Neural progenitor cell (in vitro differentiated cells): ENCODE measurements around the gene EPHA4. TPM values are rescaled to one million over a fixed set of nuclear protein-coding genes. Genes with fewer than 3 reads are reported as not detected.
A peak's percentile ranks its signal among the peaks of the same experiment; 100 is the strongest.

ENCODE experiments used
- DNase-seq: peaks from one replicate; pipeline ENCODE4 v3.0.0-alpha.2; 2016; ENCODE audit warnings: low spot score
- H2AFZ ChIP-seq: fragments of 200-600 bp; sonication (generic); replicated peaks from 2 replicates; pipeline ENCODE4 v1.6.1; 2016; ENCODE audit warnings: antibody characterized with exemption
- H3F3A ChIP-seq: fragments of 200-600 bp; sonication (generic); 2 replicates; pipeline ENCODE4 v1.6.1; 2016; ENCODE audit warnings: antibody characterized with exemption, low read depth
- H3K27ac ChIP-seq: fragments of 200-600 bp; sonication (generic); 2 replicates; pipeline ENCODE4 v1.5.1; 2016; ENCODE audit warnings: mild to moderate bottlenecking
- H3K27me3 ChIP-seq: fragments of 200-600 bp; sonication (generic); 2 replicates; pipeline ENCODE4 v1.6.1; 2016; ENCODE audit warnings: mild to moderate bottlenecking, moderate library complexity
- H3K36me3 ChIP-seq: fragments of 200-600 bp; sonication (generic); 2 replicates; pipeline ENCODE4 v1.5.1; 2016
- H3K4me1 ChIP-seq: fragments of 200-600 bp; sonication (generic); 2 replicates; pipeline ENCODE4 v1.6.1; 2016; ENCODE audit warnings: mixed run types
- H3K4me2 ChIP-seq: fragments of 200-600 bp; sonication (generic); 2 replicates; pipeline ENCODE4 v1.6.1; 2016
- H3K4me3 ChIP-seq: fragments of 200-600 bp; sonication (generic); 2 replicates; pipeline ENCODE4 v1.5.1; 2016
- H3K79me2 ChIP-seq: fragments of 200-600 bp; sonication (generic); 2 replicates; pipeline ENCODE4 v1.6.1; 2016; ENCODE audit warnings: low read depth
- H3K9ac ChIP-seq: fragments of 200-600 bp; sonication (generic); 2 replicates; pipeline ENCODE4 v1.6.1; 2016
- H3K9me3 ChIP-seq: fragments of 200-600 bp; sonication (generic); 2 replicates; pipeline ENCODE4 v1.5.1; 2016; ENCODE audit warnings: low read depth
- H4K20me1 ChIP-seq: fragments of 200-600 bp; sonication (generic); 2 replicates; pipeline ENCODE4 v1.6.1; 2016; ENCODE audit warnings: low read depth
- H3K27ac Mint-ChIP-seq: 3 replicates; pipeline ENCODE4 v1.8.0; 2021; ENCODE audit warnings: mixed read lengths
- H3K27me3 Mint-ChIP-seq: 2 replicates; pipeline ENCODE4 v1.8.0; 2022; ENCODE audit warnings: low read depth, mild to moderate bottlenecking, inconsistent platforms, moderate library complexity, mixed read lengths; ENCODE audit not compliant: insufficient read depth
- H3K36me3 Mint-ChIP-seq: 3 replicates; pipeline ENCODE4 v1.8.0; 2021; ENCODE audit warnings: mixed read lengths
- H3K4me1 Mint-ChIP-seq: 3 replicates; pipeline ENCODE4 v1.8.0; 2021; ENCODE audit warnings: mixed read lengths
- H3K4me3 Mint-ChIP-seq: 3 replicates; pipeline ENCODE4 v1.8.0; 2021; ENCODE audit warnings: mild to moderate bottlenecking, moderate library complexity, mixed read lengths
- H3K9me3 Mint-ChIP-seq: 3 replicates; pipeline ENCODE4 v1.8.0; 2020; ENCODE audit warnings: mixed read lengths
- EZH2 ChIP-seq: fragments of 200-600 bp; sonication (generic); IDR thresholded peaks from 2 replicates; pipeline ENCODE4 v1.6.1; 2017; ENCODE audit warnings: antibody characterized with exemption, mild to moderate bottlenecking, moderate library complexity
- EZH2phosphoT487 ChIP-seq: fragments of 200-600 bp; sonication (generic); IDR thresholded peaks from 2 replicates; pipeline ENCODE4 v1.6.1; 2017; ENCODE audit warnings: antibody characterized with exemption
- total RNA-seq: library from RNA; depleted of rRNA; stranded (reverse); fragments of >200 nt; gene quantifications from 2 replicates; pipeline ENCODE4 v1.2.3, GENCODE V29; 2015; ENCODE audit warnings: low replicate concordance
- TF ChIP-seq, protein P1 (sequence below): fragments of 200-600 bp; sonication (generic); IDR thresholded peaks from 2 replicates; pipeline ENCODE4 v1.5.1; 2017; ENCODE audit warnings: antibody characterized with exemption, mild to moderate bottlenecking

EPHA4 gene
- total RNA-seq, 1 donor from 2014 or later: 323 TPM

DNA sequence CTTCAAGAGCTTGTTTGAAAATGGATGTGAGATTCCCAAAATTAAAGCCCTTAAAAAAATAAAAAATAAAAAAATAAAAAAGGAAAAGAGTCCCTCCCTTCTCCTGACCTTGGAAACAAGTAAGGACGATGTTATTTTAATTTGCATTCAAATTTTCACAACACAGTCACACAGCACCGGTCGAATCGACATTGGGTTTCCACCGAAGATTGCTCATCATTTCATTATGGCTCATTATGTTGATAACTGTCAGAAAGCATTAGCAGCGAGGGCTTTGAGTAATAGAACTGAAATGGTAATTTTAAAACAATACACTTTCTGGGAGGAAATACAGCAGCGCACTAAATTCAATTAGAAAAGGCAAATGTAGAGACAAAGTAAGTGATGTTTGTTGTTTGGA lies 78.7 kb downstream of the EPHA4 start:
- no peak overlapping the region for H3K4me3 Mint-ChIP-seq
- no peak overlapping the region for H3K27ac Mint-ChIP-seq
- peaks cover 38% of the 10 kb centered on the region for H3K36me3 Mint-ChIP-seq
- Histone ChIP-seq H3K4me3 (no peak overlapping the region), H3K9ac (no peak overlapping the region), H4K20me1 (peaks cover 100% of the 10 kb centered on the region), H3K27me3 (no peaks in the 10 kb centered on the region), H3K9me3 (no peaks in the 10 kb centered on the region), H3F3A (peaks cover 43% of the 10 kb centered on the region), H3K36me3 (peaks cover 17% of the 10 kb centered on the region), H2AFZ (no peak overlapping the region), H3K4me2 (no peak overlapping the region), H3K27ac (peak overlapping the region; percentile 15), H3K4me1 (peaks cover 81% of the 10 kb centered on the region), H3K79me2 (peaks cover 97% of the 10 kb centered on the region)
- DNase-seq: no peak
- TF ChIP-seq EZH2: no peak
- no peak for TF ChIP-seq EZH2phosphoT487
- TF ChIP-seq, protein P1, sequence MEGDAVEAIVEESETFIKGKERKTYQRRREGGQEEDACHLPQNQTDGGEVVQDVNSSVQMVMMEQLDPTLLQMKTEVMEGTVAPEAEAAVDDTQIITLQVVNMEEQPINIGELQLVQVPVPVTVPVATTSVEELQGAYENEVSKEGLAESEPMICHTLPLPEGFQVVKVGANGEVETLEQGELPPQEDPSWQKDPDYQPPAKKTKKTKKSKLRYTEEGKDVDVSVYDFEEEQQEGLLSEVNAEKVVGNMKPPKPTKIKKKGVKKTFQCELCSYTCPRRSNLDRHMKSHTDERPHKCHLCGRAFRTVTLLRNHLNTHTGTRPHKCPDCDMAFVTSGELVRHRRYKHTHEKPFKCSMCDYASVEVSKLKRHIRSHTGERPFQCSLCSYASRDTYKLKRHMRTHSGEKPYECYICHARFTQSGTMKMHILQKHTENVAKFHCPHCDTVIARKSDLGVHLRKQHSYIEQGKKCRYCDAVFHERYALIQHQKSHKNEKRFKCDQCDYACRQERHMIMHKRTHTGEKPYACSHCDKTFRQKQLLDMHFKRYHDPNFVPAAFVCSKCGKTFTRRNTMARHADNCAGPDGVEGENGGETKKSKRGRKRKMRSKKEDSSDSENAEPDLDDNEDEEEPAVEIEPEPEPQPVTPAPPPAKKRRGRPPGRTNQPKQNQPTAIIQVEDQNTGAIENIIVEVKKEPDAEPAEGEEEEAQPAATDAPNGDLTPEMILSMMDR: no peak
- no peaks in the 10 kb centered on the region for H3K9me3 Mint-ChIP-seq
- peaks cover 2% of the 10 kb centered on the region for H3K27me3 Mint-ChIP-seq
- H3K4me1 Mint-ChIP-seq: peaks cover 20% of the 10 kb centered on the region

DNA sequence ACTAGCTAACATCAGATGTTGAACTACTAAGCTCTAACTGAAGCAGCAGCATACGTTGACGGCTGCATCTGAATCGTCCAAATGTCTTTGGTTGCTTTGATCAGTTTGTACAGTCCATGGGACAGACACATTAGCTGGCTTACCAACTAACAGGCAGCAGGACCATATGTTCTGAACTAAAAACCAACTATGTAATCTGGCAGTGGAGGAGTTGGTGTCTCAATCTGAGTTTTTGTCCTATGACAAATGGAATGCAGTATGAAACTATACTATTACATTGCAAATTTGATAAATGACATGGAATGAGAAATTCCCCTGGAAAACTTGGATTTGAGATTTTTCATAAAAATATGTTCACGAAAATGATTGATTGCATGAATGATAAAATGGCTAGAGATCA lies 79.5 kb downstream of the EPHA4 start:
- H3K27me3 ChIP-seq: no peaks in the 10 kb centered on the region
- peak overlapping the region; percentile 15 for H3K27ac ChIP-seq
- no peak overlapping the region for H3K4me3 Mint-ChIP-seq
- DNase-seq: no peak
- peak overlapping the region; percentile 29 for H3K4me2 ChIP-seq
- H3K4me3 ChIP-seq: no peak overlapping the region
- H3K36me3 Mint-ChIP-seq: peaks cover 31% of the 10 kb centered on the region
- peaks cover 97% of the 10 kb centered on the region for H3K79me2 ChIP-seq
- no peak overlapping the region for H2AFZ ChIP-seq
- H3K27me3 Mint-ChIP-seq: peaks cover 2% of the 10 kb centered on the region
- no peaks in the 10 kb centered on the region for H3K9me3 Mint-ChIP-seq
- no peak overlapping the region for H3K9ac ChIP-seq
- H3K27ac Mint-ChIP-seq: no peak overlapping the region
- peaks cover 18% of the 10 kb centered on the region for H3K36me3 ChIP-seq
- peaks cover 81% of the 10 kb centered on the region for H3K4me1 ChIP-seq
- peaks cover 36% of the 10 kb centered on the region for H3F3A ChIP-seq
- H3K9me3 ChIP-seq: no peaks in the 10 kb centered on the region
- peaks cover 100% of the 10 kb centered on the region for H4K20me1 ChIP-seq
- peaks cover 20% of the 10 kb centered on the region for H3K4me1 Mint-ChIP-seq
- TF ChIP-seq, protein P1: no peak

DNA sequence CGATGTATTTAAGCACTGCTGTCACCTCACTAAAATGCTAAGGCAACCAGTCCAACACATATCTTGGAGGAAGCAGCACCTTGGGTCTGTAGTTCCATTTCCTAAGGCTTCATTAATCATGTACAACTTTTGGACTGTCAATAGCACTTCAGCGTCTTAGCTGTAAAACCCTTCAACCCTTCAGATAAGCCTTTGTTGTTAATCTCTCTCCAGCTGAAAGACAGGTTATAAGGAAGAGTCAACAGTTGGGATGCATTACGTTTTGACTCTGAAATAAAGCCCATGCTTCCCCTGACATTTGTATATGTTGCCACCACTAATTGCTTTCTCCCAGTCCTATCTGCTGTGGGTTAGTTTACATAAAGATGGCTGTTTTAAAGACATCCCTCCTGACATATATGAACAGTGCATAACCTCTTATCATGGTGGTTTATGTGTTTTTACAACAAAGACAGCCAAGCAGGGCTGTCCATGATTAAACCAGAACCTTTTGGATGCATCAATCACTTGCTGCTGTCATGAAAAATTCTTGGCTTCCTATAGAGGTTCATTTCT lies 81.5 kb downstream of the EPHA4 start:
- H3K79me2 ChIP-seq: peaks cover 100% of the 10 kb centered on the region
- H3K9me3 Mint-ChIP-seq: no peaks in the 10 kb centered on the region
- peak overlapping the region; percentile 43 for H3K27ac ChIP-seq
- DNase-seq: no peak
- H2AFZ ChIP-seq: no peak overlapping the region
- peaks cover 25% of the 10 kb centered on the region for H3K36me3 ChIP-seq
- H3K4me1 ChIP-seq: peaks cover 67% of the 10 kb centered on the region
- H3K27ac Mint-ChIP-seq: no peak overlapping the region
- peaks cover 2% of the 10 kb centered on the region for H3K27me3 Mint-ChIP-seq
- peaks cover 27% of the 10 kb centered on the region for H3K36me3 Mint-ChIP-seq
- TF ChIP-seq, protein P1: no peak
- TF ChIP-seq EZH2phosphoT487: no peak
- no peak for TF ChIP-seq EZH2
- H3K9ac ChIP-seq: no peak overlapping the region
- H3F3A ChIP-seq: peaks cover 19% of the 10 kb centered on the region
- H3K4me3 ChIP-seq: no peak overlapping the region
- no peaks in the 10 kb centered on the region for H3K9me3 ChIP-seq
- no peaks in the 10 kb centered on the region for H3K27me3 ChIP-seq
- H3K4me1 Mint-ChIP-seq: peaks cover 13% of the 10 kb centered on the region
- peak overlapping the region; percentile 8 for H3K4me2 ChIP-seq
- H3K4me3 Mint-ChIP-seq: no peak overlapping the region
- peaks cover 99% of the 10 kb centered on the region for H4K20me1 ChIP-seq
